ENCODE results near the gene PRKN.

PRKN gene

DNA sequence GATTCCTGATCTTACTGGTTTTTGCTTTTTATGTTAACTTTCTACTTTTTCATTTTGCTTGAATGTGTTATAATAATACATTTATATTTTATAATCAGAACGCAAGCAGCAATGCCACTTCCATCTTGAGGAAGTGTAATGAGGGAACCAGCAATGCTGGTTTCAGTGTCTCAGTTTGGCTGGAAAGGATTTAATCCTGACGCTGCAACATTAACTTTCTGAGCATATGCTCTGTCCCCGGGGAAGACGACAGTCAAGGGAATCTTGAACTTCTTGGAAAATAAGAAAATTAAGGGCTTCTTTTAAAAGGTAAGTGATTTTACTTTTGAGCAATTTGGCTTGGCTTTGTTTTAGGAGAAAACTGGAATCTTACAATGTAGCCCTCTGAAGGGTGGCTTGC is 1248.2 kb downstream of the PRKN start:
- Histone ChIP-seq H3K27ac (ENCODE audit: extremely low read depth, low read depth, low read length) (no peak overlapping the region), H3K4me1 (ENCODE audit: control insufficient read depth, insufficient read depth, low read length) (no peaks in the 10 kb centered on the region), H3K9me3 (ENCODE audit: control insufficient read depth, insufficient read depth, low read depth, low read length) (no peaks in the 10 kb centered on the region), H3K36me3 (ENCODE audit: control insufficient read depth in 2 of 2, insufficient read depth in 1 of 2, low read length in 2 of 2) (no peaks in the 10 kb centered on the region), H3K4me3 (ENCODE audit: low read depth, low read length) (no peak overlapping the region)
- TF ChIP-seq ZNF132 (tag by site-specific recombination; IDR thresholded peaks at IDR 0.05; ENCODE audit: borderline replicate concordance) (no peak), OSR2 (tag by site-specific recombination; IDR thresholded peaks at IDR 0.05) (no peak), ZNF660 (tag by site-specific recombination; IDR thresholded peaks at IDR 0.05) (no peak), ZNF133 (tag by site-specific recombination; IDR thresholded peaks at IDR 0.05) (no peak), ZNF391 (tag by site-specific recombination; IDR thresholded peaks at IDR 0.05; ENCODE audit: borderline replicate concordance, low read depth) (no peak), ZNF335 (tag by site-specific recombination; conservative IDR thresholded peaks at IDR 0.05) (no peak), KLF10 (tag by site-specific recombination; IDR thresholded peaks at IDR 0.05) (no peak), ZSCAN16 (tag by site-specific recombination; IDR thresholded peaks at IDR 0.05) (no peak), ZNF707 (tag by site-specific recombination; IDR thresholded peaks at IDR 0.05) (no peak), FEZF1 (tag by site-specific recombination; IDR thresholded peaks at IDR 0.05) (no peak), ZNF521 (tag by site-specific recombination; IDR thresholded peaks at IDR 0.05) (no peak), ZNF585B (tag by site-specific recombination; IDR thresholded peaks at IDR 0.05) (no peak), ZNF155 (tag by site-specific recombination; IDR thresholded peaks at IDR 0.05) (no peak), ZNF366 (tag by site-specific recombination; conservative IDR thresholded peaks at IDR 0.05) (no peak)
- TF ChIP-seq, protein P1, sequence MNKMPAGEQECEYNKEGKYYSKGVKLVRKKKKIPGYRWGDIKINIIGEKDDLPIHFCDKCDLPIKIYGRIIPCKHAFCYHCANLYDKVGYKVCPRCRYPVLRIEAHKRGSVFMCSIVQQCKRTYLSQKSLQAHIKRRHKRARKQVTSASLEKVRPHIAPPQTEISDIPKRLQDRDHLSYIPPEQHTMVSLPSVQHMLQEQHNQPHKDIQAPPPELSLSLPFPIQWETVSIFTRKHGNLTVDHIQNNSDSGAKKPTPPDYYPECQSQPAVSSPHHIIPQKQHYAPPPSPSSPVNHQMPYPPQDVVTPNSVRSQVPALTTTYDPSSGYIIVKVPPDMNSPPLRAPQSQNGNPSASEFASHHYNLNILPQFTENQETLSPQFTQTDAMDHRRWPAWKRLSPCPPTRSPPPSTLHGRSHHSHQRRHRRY (tag by site-specific recombination; IDR thresholded peaks at IDR 0.05) = no peak
- TF ChIP-seq, protein P2, sequence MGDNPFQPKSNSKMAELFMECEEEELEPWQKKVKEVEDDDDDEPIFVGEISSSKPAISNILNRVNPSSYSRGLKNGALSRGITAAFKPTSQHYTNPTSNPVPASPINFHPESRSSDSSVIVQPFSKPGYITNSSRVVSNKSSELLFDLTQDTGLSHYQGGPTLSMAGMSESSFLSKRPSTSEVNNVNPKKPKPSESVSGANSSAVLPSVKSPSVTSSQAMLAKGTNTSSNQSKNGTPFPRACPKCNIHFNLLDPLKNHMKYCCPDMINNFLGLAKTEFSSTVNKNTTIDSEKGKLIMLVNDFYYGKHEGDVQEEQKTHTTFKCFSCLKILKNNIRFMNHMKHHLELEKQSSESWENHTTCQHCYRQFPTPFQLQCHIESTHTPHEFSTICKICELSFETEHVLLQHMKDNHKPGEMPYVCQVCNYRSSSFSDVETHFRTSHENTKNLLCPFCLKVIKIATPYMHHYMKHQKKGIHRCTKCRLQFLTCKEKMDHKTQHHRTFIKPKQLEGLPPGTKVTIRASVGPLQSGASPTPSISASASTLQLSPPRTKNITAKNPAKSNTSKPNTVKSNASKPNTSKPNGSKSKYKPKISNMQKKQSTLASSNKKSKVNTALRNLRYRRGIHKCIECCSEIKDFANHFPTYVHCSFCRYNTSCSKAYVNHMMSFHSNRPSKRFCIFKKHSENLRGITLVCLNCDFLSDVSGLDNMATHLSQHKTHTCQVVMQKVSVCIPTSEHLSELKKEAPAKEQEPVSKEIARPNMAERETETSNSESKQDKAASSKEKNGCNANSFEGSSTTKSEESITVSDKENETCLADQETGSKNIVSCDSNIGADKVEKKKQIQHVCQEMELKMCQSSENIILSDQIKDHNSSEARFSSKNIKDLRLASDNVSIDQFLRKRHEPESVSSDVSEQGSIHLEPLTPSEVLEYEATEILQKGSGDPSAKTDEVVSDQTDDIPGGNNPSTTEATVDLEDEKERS (tag by site-specific recombination; IDR thresholded peaks at IDR 0.05) = no peak
- TF ChIP-seq, protein P3, sequence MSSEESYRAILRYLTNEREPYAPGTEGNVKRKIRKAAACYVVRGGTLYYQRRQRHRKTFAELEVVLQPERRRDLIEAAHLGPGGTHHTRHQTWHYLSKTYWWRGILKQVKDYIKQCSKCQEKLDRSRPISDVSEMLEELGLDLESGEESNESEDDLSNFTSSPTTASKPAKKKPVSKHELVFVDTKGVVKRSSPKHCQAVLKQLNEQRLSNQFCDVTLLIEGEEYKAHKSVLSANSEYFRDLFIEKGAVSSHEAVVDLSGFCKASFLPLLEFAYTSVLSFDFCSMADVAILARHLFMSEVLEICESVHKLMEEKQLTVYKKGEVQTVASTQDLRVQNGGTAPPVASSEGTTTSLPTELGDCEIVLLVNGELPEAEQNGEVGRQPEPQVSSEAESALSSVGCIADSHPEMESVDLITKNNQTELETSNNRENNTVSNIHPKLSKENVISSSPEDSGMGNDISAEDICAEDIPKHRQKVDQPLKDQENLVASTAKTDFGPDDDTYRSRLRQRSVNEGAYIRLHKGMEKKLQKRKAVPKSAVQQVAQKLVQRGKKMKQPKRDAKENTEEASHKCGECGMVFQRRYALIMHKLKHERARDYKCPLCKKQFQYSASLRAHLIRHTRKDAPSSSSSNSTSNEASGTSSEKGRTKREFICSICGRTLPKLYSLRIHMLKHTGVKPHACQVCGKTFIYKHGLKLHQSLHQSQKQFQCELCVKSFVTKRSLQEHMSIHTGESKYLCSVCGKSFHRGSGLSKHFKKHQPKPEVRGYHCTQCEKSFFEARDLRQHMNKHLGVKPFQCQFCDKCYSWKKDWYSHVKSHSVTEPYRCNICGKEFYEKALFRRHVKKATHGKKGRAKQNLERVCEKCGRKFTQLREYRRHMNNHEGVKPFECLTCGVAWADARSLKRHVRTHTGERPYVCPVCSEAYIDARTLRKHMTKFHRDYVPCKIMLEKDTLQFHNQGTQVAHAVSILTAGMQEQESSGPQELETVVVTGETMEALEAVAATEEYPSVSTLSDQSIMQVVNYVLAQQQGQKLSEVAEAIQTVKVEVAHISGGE (tag by site-specific recombination; conservative IDR thresholded peaks at IDR 0.05; ENCODE audit: low read depth) = no peak
- CTCF ChIA-PET = no interaction called here
- POLR2A ChIA-PET = no interaction called here

DNA sequence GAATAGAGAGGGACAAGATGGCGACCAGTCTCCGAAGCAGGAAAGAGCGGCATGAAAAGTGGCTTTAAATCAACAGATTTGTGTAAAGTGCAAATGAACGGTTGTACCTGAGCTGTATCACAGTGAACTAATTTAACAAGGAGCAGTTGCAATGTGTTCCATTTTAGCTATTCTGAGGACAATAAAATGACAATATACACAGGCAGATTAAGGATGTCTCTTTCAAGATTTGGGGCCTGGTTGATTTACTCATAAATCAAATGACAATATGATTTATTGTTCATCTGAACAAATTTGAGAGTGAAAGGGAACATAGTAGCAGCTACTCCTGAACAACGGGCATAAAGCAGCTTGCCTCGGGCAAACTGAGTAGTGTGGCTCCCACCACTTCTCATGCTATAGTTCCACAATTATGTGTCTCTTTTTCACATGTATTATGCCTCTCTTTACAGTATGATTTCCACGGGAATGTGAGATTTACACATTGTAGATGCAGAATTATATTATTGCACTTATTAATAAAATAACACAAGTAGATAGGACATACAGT is 1249.6 kb downstream of the PRKN start:
- H3K36me3 ChIP-seq (ENCODE audit: control insufficient read depth in 2 of 2, insufficient read depth in 1 of 2, low read length in 2 of 2) = no peaks in the 10 kb centered on the region
- H3K27ac ChIP-seq (ENCODE audit: extremely low read depth, low read depth, low read length) = no peak overlapping the region
- CTCF ChIA-PET = interaction anchor here (0.6 kb wide), 1 partner anchor 359 kb away, joined by 3 read pairs; no protein-coding TSS in a partner anchor
- H3K4me1 ChIP-seq (ENCODE audit: control insufficient read depth, insufficient read depth, low read length) = no peaks in the 10 kb centered on the region
- POLR2A ChIA-PET = no interaction called here
- H3K4me3 ChIP-seq (ENCODE audit: low read depth, low read length) = no peak overlapping the region
- TF ChIP-seq HOXA7 (CRISPR knock-in tag; IDR thresholded peaks at IDR 0.05; ENCODE audit: borderline replicate concordance) (no peak), ZSCAN30 (tag by site-specific recombination; IDR thresholded peaks at IDR 0.05) (no peak)
- H3K9me3 ChIP-seq (ENCODE audit: control insufficient read depth, insufficient read depth, low read depth, low read length) = no peaks in the 10 kb centered on the region
